ENCODE measurements around the gene GNAI3.

DNA sequence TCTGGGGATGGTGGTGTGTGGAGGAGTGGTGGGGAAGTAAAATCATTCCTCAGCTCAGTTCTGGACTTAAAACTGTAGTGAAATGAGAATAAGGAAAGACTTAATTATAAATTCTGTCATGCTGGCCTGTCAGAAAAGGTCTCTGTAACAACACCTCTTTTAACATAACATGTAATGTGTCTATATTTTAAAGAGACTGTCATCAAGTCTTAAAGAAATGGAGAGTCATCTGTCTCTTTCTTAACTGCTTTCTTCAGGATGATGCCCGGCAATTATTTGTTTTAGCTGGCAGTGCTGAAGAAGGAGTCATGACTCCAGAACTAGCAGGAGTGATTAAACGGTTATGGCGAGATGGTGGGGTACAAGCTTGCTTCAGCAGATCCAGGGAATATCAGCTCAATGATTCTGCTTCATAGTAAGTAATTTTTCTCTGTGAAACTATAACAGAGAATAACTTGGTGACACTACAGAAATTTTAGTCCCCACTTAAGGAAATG lies 30.6 kb downstream of the GNAI3 start:
- TF ChIP-seq, protein P1, sequence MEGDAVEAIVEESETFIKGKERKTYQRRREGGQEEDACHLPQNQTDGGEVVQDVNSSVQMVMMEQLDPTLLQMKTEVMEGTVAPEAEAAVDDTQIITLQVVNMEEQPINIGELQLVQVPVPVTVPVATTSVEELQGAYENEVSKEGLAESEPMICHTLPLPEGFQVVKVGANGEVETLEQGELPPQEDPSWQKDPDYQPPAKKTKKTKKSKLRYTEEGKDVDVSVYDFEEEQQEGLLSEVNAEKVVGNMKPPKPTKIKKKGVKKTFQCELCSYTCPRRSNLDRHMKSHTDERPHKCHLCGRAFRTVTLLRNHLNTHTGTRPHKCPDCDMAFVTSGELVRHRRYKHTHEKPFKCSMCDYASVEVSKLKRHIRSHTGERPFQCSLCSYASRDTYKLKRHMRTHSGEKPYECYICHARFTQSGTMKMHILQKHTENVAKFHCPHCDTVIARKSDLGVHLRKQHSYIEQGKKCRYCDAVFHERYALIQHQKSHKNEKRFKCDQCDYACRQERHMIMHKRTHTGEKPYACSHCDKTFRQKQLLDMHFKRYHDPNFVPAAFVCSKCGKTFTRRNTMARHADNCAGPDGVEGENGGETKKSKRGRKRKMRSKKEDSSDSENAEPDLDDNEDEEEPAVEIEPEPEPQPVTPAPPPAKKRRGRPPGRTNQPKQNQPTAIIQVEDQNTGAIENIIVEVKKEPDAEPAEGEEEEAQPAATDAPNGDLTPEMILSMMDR (conservative IDR thresholded peaks at IDR 0.05), result no peak
- no peak for TF ChIP-seq EZH2 (IDR thresholded peaks at IDR 0.05; ENCODE audit: low read depth)

Data from PC-9 (cell line).